MM.1S (cell line): ENCODE results near the gene ARID4B.
"Not testable (repeated sequence)": the region's sequence is repeated elsewhere in the genome, so short reads cannot be mapped to it uniquely, and the experiment has no call there.

Source experiments
- DNase-seq: peaks from one replicate; pipeline ENCODE4 v3.0.0-alpha.2; 2015
- H2AFZ ChIP-seq: fragments of 300-600 bp; sonication (generic); 2 replicates; pipeline ENCODE4 v1.6.0; 2016; ENCODE audit warnings: antibody characterized with exemption, low read length
- H3F3A ChIP-seq: fragments of 300-600 bp; sonication (generic); 2 replicates; pipeline ENCODE4 v1.6.1; 2016; ENCODE audit warnings: mild to moderate bottlenecking, antibody characterized with exemption, low read length, moderate library complexity, mixed read lengths; ENCODE audit not compliant: insufficient read depth
- H3K27ac ChIP-seq: fragments of 300-600 bp; sonication (generic); 2 replicates; pipeline ENCODE4 v1.5.1; 2016; ENCODE audit warnings: mild to moderate bottlenecking, low read length
- H3K27me3 ChIP-seq: fragments of 300-600 bp; sonication (generic); replicated peaks from 2 replicates; pipeline ENCODE4 v1.6.0; 2016; ENCODE audit warnings: low read length; ENCODE audit not compliant: insufficient read depth
- H3K36me3 ChIP-seq: fragments of 300-600 bp; sonication (generic); replicated peaks from 2 replicates; pipeline ENCODE4 v1.6.1; 2016; ENCODE audit warnings: mild to moderate bottlenecking, low read length, mixed read lengths; ENCODE audit not compliant: insufficient read depth
- H3K4me1 ChIP-seq: fragments of 300-600 bp; sonication (generic); 2 replicates; pipeline ENCODE4 v1.6.1; 2016; ENCODE audit warnings: low read length, mixed read lengths
- H3K4me2 ChIP-seq: fragments of 300-600 bp; sonication (generic); 2 replicates; pipeline ENCODE4 v1.6.0; 2016; ENCODE audit warnings: low read depth, low read length
- H3K4me3 ChIP-seq: fragments of 300-600 bp; sonication (generic); 2 replicates; pipeline ENCODE4 v1.5.1; 2016; ENCODE audit warnings: low read length, mixed read lengths
- H3K79me2 ChIP-seq: fragments of 300-600 bp; sonication (generic); 2 replicates; pipeline ENCODE4 v1.6.1; 2016; ENCODE audit warnings: mixed run types, low read length, mixed read lengths
- H3K9ac ChIP-seq: fragments of 300-600 bp; sonication (generic); 2 replicates; pipeline ENCODE4 v1.6.1; 2016; ENCODE audit warnings: low read length, mixed read lengths
- H3K9me2 ChIP-seq: fragments of 300-600 bp; sonication (generic); replicated peaks from 2 replicates; pipeline ENCODE4 v1.6.1; 2016; ENCODE audit warnings: mild to moderate bottlenecking, low read length, mixed read lengths; ENCODE audit not compliant: insufficient read depth
- H3K9me3 ChIP-seq: fragments of 300-600 bp; sonication (generic); replicated peaks from 2 replicates; pipeline ENCODE4 v1.6.1; 2016; ENCODE audit warnings: mild to moderate bottlenecking, low read length, mixed read lengths; ENCODE audit not compliant: insufficient read depth
- H4K20me1 ChIP-seq: fragments of 300-600 bp; sonication (generic); 2 replicates; pipeline ENCODE4 v1.6.1; 2016; ENCODE audit warnings: mild to moderate bottlenecking, low read length, moderate library complexity, mixed read lengths; ENCODE audit not compliant: insufficient read depth
- EZH2 ChIP-seq: fragments of 300-600 bp; sonication (generic); optimal IDR thresholded peaks from 2 replicates; pipeline ENCODE3; 2017; ENCODE audit warnings: low read depth, mild to moderate bottlenecking, antibody characterized with exemption, low read length, mixed read lengths
- EZH2phosphoT487 ChIP-seq: fragments of 300-600 bp; sonication (generic); IDR thresholded peaks from 2 replicates; pipeline ENCODE4 v1.6.1; 2018; ENCODE audit warnings: antibody characterized with exemption, low read length
- TF ChIP-seq, protein P1 (sequence below): fragments of 300-600 bp; sonication (generic); IDR thresholded peaks from 2 replicates; pipeline ENCODE4 v1.5.1; 2016; ENCODE audit warnings: antibody characterized with exemption, low read length, mixed read lengths

The ARID4B gene

GRCh38 chr1:235206533-235207208 is 121.3 kb downstream of the ARID4B start:
- no peaks in the 10 kb centered on the region for H3K9me3 ChIP-seq
- no peak overlapping the region for H3K4me2 ChIP-seq
- no peaks in the 10 kb centered on the region for H4K20me1 ChIP-seq
- H3K36me3 ChIP-seq: no peaks in the 10 kb centered on the region
- H3K9me2 ChIP-seq: no peaks in the 10 kb centered on the region
- H3F3A ChIP-seq: no peaks in the 10 kb centered on the region
- H3K79me2 ChIP-seq: no peaks in the 10 kb centered on the region
- no peak overlapping the region for H2AFZ ChIP-seq
- H3K4me3 ChIP-seq: no peak overlapping the region
- no peak for DNase-seq
- no peak overlapping the region for H3K27ac ChIP-seq
- peaks cover 7% of the 10 kb centered on the region for H3K4me1 ChIP-seq
- no peaks in the 10 kb centered on the region for H3K27me3 ChIP-seq
- no peak overlapping the region for H3K9ac ChIP-seq
- TF ChIP-seq EZH2 (no peak), EZH2phosphoT487 (no peak)
- TF ChIP-seq, protein P1, sequence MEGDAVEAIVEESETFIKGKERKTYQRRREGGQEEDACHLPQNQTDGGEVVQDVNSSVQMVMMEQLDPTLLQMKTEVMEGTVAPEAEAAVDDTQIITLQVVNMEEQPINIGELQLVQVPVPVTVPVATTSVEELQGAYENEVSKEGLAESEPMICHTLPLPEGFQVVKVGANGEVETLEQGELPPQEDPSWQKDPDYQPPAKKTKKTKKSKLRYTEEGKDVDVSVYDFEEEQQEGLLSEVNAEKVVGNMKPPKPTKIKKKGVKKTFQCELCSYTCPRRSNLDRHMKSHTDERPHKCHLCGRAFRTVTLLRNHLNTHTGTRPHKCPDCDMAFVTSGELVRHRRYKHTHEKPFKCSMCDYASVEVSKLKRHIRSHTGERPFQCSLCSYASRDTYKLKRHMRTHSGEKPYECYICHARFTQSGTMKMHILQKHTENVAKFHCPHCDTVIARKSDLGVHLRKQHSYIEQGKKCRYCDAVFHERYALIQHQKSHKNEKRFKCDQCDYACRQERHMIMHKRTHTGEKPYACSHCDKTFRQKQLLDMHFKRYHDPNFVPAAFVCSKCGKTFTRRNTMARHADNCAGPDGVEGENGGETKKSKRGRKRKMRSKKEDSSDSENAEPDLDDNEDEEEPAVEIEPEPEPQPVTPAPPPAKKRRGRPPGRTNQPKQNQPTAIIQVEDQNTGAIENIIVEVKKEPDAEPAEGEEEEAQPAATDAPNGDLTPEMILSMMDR: no peak

DNA sequence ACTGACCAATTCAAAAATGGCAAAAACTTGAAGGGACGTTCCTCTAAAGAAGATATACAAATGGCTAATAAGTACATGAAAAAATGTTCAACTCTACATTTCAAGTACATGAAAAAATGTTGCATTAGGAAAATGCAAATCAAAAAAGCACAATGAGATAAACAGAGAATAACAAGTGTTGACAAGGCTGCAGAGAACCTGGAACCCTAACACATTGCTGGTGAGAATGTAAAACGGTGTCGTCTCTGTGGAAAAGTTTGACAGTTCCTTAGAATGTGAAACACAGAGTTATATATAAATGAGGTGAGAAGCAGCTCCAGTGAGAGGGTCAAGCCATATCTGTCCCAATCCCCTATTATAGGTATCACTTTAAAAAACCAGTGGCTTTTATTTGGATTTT is 122.3 kb downstream of the ARID4B start:
- no peak overlapping the region for H3K4me2 ChIP-seq
- peaks cover 7% of the 10 kb centered on the region for H3K4me1 ChIP-seq
- H3K27ac ChIP-seq: no peak overlapping the region
- H3K9me3 ChIP-seq: no peaks in the 10 kb centered on the region
- no peaks in the 10 kb centered on the region for H3K36me3 ChIP-seq
- H3K79me2 ChIP-seq: no peaks in the 10 kb centered on the region
- H3K9ac ChIP-seq: no peak overlapping the region
- H4K20me1 ChIP-seq: no peaks in the 10 kb centered on the region
- no peaks in the 10 kb centered on the region for H3F3A ChIP-seq
- DNase-seq: no peak
- no peaks in the 10 kb centered on the region for H3K27me3 ChIP-seq
- no peaks in the 10 kb centered on the region for H3K9me2 ChIP-seq
- no peak overlapping the region for H3K4me3 ChIP-seq
- no peak overlapping the region for H2AFZ ChIP-seq
- TF ChIP-seq EZH2phosphoT487 (no peak), EZH2 (no peak)
- TF ChIP-seq, protein P1: no peak

DNA sequence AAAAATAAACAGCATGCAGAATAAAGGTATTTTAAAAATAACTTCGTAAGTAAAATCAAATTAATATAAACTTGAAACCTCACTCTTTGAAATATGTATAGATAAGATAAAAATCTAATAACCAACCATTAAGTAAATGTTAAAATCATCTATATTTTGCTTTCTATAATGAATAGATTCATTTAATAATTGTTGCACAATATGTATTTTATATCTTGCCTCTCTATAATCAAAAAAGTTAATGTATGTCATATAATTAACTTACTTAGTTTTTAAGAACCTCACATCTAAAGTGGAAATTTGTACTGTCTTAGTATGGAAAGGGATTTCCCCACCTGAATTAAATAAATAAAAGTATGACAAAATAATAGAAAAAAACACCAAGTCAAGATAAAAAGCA is 124.6 kb downstream of the ARID4B start:
- no peaks in the 10 kb centered on the region for H3K36me3 ChIP-seq
- no peaks in the 10 kb centered on the region for H3K27me3 ChIP-seq
- TF ChIP-seq EZH2: no peak
- H3K9me2 ChIP-seq: no peaks in the 10 kb centered on the region
- no peak for DNase-seq
- H4K20me1 ChIP-seq: no peaks in the 10 kb centered on the region
- H3K4me1 ChIP-seq: peaks cover 7% of the 10 kb centered on the region
- H3K4me3 ChIP-seq: no peak overlapping the region
- H3K27ac ChIP-seq: no peak overlapping the region
- no peak overlapping the region for H3K9ac ChIP-seq
- H3K4me2 ChIP-seq: no peak overlapping the region
- no peaks in the 10 kb centered on the region for H3F3A ChIP-seq
- no peaks in the 10 kb centered on the region for H3K9me3 ChIP-seq
- H3K79me2 ChIP-seq: no peaks in the 10 kb centered on the region
- no peak overlapping the region for H2AFZ ChIP-seq

DNA sequence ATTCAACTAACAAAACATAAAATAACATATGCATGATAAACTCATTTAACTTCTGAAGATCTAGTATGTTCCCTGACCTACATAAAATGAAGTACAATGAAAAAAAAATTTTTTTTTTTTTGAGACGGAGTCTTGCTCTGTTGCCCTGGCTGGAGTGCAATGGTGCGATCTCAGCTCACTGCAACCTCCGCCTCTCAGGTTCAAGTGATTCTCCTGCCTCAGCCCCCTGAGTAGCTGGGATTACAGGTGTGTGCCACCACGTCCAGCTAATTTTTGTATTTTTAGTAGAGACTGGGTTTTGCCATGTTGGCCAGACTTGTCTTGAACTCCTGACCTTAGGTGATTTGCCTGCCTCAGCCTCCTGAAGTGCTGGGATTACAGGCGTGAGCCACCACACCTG is 125.5 kb downstream of the ARID4B start:
- not testable (repeated sequence) for H3K79me2 ChIP-seq, H3K4me3 ChIP-seq, H3K36me3 ChIP-seq, H3K27me3 ChIP-seq, H2AFZ ChIP-seq, H3F3A ChIP-seq, H3K9ac ChIP-seq, DNase-seq, H3K4me2 ChIP-seq, H3K4me1 ChIP-seq, H3K9me2 ChIP-seq, H4K20me1 ChIP-seq, H3K27ac ChIP-seq, H3K9me3 ChIP-seq
